ENCODE measurements around the gene IFI27L1.

The IFI27L1 gene

GRCh38 chr14:94081386-94081820 is 293 bp downstream of the IFI27L1 start:
- DNase-seq, result no peak

DNA sequence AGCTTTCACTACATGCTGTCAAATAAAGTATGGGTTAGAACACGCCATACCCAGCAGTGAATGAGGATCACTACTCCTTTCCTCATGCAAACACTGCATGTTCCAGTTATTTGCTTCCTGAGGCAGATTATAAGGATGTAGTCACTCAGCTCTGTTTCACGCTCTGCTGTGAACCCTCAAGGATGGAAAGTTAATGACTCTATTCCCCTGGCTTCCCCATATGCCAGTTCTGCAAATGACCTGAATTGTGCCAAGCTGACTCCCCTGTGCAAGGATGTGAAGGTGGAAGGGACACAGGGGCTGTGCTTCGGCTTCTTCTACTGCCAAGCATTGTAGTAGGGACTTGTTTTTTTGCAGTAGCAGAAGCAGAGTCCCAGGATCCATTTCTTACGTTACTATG is 6.8 kb downstream of the IFI27L1 start:
- DNase-seq, result no peak

- no peak for DNase-seq
These were observed 7.4 kb downstream of the IFI27L1 start for GRCh38 chr14:94088516-94088915.

DNA sequence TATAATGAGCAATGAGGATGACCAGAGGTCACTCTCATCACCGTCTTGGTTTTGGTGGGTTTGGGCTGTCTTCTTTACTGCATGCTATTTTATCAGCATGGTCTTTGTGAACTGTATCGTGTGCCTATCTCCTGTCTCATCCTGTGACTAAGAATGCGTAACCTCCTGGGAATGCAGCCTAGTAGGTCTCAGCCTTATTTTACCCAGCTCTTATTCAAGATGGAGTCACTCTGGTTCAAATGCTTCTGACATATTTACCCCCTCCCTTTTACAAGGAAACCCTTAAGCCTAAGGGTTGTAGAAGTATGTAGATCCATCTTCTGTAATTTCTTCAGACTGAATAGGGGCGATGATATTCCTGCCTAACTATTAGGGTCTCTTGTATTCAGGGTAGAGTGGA is 8.4 kb downstream of the IFI27L1 start:
- DNase-seq, result no peak

- no peak for DNase-seq
These were observed 12.3 kb downstream of the IFI27L1 start for GRCh38 chr14:94093418-94093817.

DNA sequence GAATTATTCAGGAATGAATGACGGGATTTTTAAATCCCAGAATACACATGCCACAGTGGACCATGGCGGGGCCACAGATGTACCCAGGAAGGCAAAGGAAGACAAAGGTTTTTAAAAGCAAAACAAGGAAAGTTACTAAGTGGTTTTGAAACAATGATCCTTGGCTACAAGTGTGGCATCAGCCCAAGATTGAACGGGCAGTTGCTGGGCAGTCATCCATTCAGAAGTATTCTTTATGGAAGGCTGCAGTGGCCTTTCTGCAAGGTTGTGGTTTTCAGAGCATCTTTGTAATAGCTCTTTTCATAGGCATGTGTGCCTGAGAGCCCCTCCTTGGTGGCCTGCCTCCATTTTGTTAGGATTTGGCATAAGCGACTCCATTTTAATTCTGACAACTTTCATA is 16.0 kb downstream of the IFI27L1 start:
- DNase-seq, result no peak

DNA sequence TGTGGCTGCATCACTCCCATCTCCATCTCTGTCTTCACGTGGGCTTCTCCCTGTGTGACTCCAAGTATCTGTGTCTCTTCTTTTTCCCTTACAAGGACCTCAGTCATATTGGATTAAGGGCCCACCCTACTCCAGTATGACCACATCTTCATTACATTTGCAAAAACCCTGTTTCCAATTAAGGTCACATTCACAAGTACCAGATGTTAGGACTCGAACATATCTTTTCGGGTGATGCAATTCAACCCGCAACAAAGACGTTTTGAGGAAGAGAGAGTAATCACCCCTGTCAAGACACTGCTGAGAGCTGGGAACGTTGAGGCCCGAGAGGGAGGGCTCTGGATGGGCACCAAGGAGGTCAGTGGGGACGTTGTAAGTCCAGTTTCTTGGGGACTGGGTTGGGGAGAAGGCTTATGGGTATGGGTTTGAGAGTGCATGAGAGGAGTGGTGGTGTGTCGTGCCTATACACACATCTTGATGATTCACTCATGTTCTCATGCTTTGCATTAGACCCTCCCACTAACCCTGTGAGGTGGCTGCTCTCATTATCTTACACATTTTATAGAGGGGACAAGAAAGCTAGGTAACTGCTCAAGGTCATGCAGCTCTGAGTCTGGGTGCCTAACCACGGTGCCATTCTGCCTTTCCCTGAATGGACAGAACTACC is 17.3 kb downstream of the IFI27L1 start:
- no peak for DNase-seq

DNA sequence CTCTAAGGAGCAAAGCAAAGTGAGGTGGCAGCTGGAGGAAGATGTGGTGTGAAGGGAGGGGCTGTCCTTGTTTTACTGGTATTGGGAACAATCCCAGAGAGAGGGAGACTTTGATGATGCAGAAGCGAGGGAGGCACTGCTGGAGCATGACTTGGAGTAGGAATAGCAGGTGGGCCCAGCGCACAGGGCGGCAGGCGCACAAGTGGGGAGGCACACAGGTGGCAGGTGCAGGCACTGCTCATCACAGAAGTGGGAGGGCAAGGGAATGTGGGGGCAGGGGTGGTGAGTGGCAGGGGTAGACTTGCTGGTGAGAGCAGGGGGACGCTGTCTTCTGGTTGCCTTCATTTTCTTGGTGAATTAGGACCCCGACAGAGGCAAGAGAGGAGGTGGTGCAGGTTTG is 17.9 kb downstream of the IFI27L1 start:
- no peak for DNase-seq

DNA sequence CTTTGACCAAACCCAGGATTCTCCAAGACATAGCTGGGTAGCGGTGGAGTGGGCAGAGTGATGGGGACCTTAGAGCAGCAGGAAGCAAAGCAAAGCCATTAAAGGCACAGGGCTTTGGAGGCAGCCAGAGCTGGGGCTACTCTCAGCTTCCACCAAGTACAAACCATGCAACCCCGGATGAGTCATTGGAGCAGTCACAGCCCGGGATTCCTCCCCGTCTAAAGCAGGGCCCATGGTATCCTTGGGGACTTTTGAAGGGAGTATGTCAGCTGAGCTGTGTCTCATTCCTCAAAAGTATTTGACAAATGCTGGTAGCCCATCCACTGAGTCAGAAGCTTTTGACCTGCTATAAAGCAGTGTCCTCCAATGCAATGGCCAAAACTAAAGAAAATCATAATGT is 19.7 kb downstream of the IFI27L1 start:
- no peak for DNase-seq

DNA sequence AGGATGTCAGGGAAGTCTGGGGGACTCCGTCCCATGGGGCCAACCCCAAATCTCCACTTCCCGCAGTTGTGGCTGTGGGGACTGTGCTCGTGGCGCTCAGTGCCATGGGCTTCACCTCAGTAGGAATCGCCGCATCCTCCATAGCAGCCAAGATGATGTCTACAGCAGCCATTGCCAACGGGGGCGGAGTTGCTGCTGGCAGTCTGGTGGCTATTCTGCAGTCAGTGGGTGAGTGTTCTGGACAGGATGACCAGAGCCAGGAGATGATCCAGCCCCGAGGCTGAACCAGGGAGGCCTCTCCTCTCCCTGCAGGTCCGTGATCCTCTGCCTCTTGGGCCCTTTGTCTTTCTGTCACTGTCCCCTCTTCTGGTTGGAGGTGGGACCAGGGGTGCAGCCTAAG is 20.6 kb downstream of the IFI27L1 start:
- DNase-seq, result no peak

DNA sequence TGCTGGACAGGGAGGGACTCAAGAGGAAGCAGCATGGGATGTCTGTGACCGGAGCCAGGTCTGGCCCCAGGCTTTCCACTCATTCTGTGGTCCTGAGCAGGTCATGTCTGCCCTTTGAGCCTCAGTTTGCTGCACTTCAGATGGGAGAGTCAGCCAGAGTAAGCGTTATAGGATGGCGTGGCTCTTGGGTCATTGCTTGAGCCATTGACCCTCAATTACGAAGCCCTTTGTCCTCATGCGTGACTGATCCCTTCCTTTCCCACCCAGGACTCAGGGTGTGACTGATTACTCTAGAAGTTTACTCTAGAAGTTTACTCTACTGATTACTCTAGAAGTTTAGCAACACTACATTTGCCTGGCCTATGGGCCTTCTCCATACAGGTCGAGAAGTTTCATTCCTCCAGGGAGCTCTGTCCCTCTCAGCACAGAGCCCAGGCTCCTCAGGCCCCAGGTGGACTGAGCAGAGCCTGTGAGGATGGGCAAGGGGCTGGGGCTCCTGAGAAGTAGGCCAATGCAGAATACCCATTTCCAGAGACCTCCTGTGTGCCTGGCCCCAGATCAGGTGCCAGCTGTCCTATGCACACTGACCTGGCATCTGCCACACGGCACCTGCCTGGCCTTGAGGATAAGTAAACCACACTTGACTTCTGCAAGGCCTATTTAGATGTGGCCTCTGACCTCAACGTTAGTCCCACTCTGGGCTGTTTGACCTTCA is 21.8 kb downstream of the IFI27L1 start:
- no peak for DNase-seq

DNA sequence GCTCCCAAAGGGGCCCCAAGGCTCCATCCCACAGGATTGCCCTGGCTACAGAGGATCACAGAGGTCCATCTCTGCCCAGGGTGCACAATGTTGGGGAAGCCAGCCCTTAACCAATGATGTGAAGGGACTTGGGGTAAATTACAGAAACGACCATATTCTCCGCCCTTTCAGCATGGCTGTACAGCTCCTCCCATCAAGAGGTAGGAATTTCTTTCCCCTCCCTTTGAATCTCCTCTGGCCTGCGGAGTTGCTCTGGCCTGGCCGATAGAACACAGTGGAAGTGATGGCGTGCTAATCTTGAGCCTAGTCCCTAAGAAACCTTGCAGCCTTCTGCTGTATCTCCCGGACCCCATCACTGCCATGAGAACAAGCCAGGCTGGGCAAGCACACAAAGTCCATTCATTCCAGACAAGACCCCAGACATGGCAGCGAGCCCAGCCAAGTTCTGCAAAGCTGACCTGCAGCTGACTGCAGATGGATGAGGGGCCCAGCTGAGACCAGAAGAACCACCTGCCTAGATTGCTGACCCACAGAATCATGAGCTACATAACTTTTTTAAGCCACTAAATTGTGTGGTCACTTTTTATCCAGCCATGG is 22.5 kb downstream of the IFI27L1 start:
- DNase-seq, result no peak

DNA sequence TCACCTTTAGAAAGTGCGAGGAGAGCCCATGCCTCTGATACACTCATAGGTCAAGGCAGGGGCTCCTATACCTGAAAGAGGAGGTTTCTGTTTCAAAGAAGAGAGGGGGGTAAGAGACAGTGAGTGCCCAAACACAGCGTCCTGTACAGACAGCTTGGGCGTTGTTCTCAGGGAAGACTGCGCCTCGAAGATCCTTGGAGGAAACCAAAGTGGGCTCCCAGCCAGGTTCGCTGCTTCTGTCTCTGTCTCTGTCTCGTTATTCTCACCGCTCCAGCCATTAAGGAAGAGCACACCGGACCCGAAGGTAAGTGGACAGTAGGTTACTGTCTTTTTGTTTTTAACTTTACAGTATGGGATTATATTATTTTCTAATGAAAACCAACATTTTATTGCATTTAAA is 23.6 kb downstream of the IFI27L1 start:
- DNase-seq, result no peak

GRCh38 chr14:94109915-94110250 is 28.8 kb downstream of the IFI27L1 start:
- DNase-seq, result no peak

DNA sequence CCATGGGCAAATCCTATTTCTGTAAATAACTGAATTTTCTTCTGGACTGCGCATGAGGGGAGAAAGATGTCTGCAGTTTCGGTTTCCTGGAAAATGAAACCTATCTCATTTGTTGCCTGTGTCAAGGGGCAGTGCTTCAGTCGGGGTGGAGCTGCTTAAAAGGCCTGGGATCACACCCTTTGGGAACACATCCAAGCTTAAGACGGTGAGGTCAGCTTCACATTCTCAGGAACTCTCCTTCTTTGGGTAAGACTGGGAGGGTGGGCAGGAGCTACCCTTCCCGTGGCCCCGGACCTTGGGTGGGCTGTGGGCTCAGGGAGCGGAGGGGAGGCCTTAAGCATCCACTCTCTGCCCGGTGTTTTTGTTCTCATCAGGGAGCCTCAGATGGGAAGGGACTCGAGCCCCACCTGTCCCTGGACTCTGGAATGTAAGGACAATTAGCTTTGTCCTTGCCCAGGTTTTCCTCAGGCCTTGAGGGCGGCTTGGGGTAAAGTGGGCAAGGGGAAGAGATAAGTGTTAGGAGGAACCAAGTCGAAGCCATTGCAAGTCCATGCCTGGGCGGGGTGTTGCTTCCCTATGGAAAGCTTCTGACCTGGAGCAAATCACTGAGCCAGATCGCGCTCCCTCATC is 29.6 kb downstream of the IFI27L1 start, which contains the start of gene IFI27:
IFI27 (plus strand) TSS at position 185 of the 630 bp plus-strand sequence.
- no peak for DNase-seq

GRCh38 chr14:94111276-94112095 is 30.4 kb downstream of the IFI27L1 start:
- no peak for DNase-seq

- no peak for DNase-seq
These were observed 31.5 kb downstream of the IFI27L1 start for GRCh38 chr14:94112513-94113063.

- DNase-seq, result no peak
These were observed 32.0 kb downstream of the IFI27L1 start for GRCh38 chr14:94113073-94113472.

DNA sequence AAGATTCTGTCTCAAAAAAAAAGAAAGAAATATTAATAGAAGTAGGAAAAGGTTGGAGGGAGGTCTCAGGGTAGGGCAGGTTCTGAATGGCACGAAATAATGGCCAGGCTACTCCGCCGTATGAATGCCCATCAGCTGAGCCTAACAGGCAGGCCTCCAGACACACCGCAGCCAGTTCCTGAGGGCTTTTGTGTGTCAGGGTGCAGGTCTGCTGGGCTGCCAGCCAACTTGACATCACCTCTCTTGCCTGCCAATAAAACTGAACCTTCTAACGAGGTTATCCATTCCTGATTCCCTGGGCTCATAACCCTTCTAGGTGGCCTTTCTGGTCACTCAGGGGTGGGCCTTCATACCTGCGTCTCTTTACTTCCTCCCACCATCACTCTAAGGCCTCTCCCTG is 32.4 kb downstream of the IFI27L1 start:
- DNase-seq, result no peak

GRCh38 chr14:94113908-94114588 is 32.9 kb downstream of the IFI27L1 start:
- DNase-seq, result no peak

DNA sequence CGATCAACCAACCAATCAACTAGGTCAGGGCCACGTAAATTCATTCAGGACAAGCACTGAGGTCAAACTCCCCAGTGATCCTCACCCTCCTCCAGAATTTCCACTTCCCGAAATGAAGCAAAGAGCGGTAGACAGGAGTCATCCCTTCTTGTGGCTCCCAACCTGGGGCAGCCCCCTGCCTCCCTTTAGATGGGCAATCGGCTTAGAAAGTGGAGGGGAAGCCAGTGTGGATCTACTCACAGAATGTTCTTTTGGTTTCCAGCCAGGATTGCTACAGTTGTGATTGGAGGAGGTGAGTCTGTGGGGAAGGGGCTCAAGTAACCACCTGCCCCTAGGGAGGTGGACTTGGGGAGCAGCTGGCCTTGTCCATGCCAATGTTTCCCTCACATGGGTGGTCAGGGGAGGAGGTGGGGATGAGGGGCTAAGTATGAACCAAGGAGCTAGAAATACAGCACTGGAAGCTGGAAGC is 33.5 kb downstream of the IFI27L1 start:
- DNase-seq, result no peak

- no peak for DNase-seq
These were observed 34.0 kb downstream of the IFI27L1 start for GRCh38 chr14:94115058-94115591.
